ENCODE results near the gene PPP2R2C. TPM values are rescaled to one million over a fixed set of nuclear protein-coding genes. Genes with fewer than 3 reads are reported as not detected.

The PPP2R2C gene
- polyA plus RNA-seq, 1 experiment = 0.06 TPM

DNA sequence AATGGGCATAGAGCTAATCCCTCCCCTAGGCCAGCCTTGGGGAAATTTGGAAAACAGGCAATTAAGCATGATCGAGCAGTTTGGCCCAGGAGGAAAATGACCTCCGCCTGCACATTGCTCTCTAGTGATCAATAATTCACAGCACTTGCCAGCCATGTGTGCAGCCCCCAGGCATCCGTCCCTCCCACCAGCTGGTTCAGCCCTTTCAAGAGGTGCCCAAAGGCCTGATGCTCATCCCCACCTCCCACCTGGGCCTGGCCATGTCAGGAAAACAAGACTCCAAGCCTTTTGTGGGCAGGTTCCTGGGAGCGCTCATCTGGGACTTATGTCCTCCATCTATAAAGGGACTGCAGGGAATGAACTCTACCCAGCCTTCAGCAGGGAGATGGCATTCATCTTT lies 17.5 kb upstream of the PPP2R2C start:
- ChIA-PET POLR2A (no interaction called here), CTCF (no interaction called here)
- no peaks in the 10 kb centered on the region for H3K36me3 ChIP-seq (ENCODE audit: control insufficient read depth, insufficient read depth, low read length)
- TF ChIP-seq, protein P1, sequence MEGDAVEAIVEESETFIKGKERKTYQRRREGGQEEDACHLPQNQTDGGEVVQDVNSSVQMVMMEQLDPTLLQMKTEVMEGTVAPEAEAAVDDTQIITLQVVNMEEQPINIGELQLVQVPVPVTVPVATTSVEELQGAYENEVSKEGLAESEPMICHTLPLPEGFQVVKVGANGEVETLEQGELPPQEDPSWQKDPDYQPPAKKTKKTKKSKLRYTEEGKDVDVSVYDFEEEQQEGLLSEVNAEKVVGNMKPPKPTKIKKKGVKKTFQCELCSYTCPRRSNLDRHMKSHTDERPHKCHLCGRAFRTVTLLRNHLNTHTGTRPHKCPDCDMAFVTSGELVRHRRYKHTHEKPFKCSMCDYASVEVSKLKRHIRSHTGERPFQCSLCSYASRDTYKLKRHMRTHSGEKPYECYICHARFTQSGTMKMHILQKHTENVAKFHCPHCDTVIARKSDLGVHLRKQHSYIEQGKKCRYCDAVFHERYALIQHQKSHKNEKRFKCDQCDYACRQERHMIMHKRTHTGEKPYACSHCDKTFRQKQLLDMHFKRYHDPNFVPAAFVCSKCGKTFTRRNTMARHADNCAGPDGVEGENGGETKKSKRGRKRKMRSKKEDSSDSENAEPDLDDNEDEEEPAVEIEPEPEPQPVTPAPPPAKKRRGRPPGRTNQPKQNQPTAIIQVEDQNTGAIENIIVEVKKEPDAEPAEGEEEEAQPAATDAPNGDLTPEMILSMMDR (IDR thresholded peaks at IDR 0.05; ENCODE audit: insufficient read depth, low read depth, low read length) = no peak
- no peaks in the 10 kb centered on the region for H3K27me3 ChIP-seq (ENCODE audit: control insufficient read depth, insufficient read depth, low read length)
- no peak for DNase-seq (ENCODE audit: low read depth)
- no peak overlapping the region for H3K4me3 ChIP-seq (ENCODE audit: low read depth, low read length)

DNA sequence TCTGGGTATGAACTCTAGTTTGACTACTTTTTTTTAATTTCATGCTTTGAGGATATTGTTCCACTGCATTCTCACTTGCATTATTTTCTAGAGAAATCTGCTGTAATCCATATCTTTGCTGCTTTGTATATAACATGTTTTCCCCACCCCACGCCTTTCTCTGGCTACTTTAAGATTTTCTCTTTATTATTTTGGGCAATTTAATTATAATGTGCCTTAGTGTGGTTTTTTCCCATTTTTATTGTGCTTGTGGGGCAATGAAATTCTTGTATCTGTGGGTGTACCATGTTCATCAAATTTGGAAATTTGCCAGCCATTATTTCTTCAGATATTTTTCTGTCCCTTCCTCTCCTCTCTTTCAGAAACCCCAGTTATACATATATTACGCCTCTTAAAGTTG lies 15.1 kb upstream of the PPP2R2C start:
- no peak overlapping the region for H3K4me3 ChIP-seq (ENCODE audit: low read depth, low read length)
- DNase-seq (ENCODE audit: low read depth) = no peak
- POLR2A ChIA-PET = no interaction called here
- H3K36me3 ChIP-seq (ENCODE audit: control insufficient read depth, insufficient read depth, low read length) = no peaks in the 10 kb centered on the region
- CTCF ChIA-PET = no interaction called here
- TF ChIP-seq, protein P1 (IDR thresholded peaks at IDR 0.05; ENCODE audit: insufficient read depth, low read depth, low read length) = no peak
- 0 out of 2 replicates have a peak, but pooled peaks cover 3% of the 10 kb centered on the region for H3K27me3 ChIP-seq (ENCODE audit: control insufficient read depth, insufficient read depth, low read length)

DNA sequence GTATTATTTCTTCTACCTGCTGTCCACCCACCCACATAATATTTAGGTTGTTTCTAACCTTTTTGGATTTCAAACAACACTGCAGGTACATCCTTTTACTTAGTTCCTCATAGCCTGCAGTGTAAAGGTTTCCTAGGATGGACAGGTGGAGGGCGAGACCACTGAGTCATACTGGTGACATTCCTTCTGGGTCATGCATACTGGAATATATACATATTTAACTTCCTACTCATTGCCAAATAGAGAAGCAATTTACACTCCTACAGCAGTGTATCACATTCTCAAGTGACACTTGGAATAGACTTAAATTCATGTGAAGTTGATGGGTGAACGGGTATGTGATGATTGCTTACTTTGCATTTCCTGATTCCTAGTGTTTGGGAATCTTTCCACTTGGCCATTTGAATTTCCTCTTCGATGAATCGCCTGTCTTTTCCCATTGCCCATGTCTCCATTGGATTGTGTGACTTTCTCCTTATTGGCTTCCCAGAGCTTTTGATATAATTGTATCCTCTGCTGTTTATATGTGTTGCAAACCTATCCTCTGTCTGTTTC lies 8.2 kb upstream of the PPP2R2C start:
- ChIA-PET CTCF (interaction anchor here (0.7 to 0.8 kb wide), 2 partner anchors 35 to 229 kb away, joined by 3 to 5 read pairs; no protein-coding TSS in a partner anchor), POLR2A (no interaction called here)
- Histone ChIP-seq H3K27me3 (ENCODE audit: control insufficient read depth, insufficient read depth, low read length) (peaks cover 3% of the 10 kb centered on the region; the same call in 1 of the 2 replicates), H3K4me3 (ENCODE audit: low read depth, low read length) (no peak overlapping the region), H3K36me3 (ENCODE audit: control insufficient read depth, insufficient read depth, low read length) (no peaks in the 10 kb centered on the region)
- DNase-seq (ENCODE audit: low read depth) = no peak
- TF ChIP-seq, protein P1 (IDR thresholded peaks at IDR 0.05; ENCODE audit: insufficient read depth, low read depth, low read length) = no peak

DNA sequence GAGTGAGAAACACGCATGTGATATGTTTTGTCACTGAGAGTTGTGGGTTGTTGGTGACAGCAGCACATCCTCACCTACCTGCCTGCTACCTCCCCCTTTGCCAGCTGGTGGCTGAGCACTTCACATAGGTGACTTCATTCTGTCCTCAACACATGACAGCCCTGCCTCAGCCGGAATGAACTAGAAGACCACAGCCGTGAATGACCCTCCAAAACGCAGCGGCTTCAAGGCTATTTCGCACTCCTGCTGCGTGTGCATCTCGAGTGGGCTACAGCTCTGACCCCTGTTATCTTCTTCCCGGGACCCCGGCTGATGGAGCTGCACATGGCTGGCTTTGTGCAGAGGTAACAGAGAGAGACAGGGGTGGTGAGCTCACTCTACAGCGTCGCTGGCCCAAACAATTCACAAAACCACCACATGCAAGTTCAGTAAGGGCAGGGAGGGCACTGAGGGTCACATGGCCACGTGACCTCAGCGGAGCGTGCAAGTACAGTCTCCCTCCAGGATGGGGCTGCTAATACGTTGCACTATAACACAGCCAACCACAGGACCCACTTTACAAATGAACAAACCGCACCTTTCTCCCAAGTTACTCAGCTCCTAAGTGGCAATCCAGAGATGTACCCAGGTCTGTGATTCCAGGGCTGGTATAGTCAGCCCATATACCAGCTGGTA lies 6.3 kb upstream of the PPP2R2C start:
- Histone ChIP-seq H3K36me3 (ENCODE audit: control insufficient read depth, insufficient read depth, low read length) (no peaks in the 10 kb centered on the region), H3K27me3 (ENCODE audit: control insufficient read depth, insufficient read depth, low read length) (peaks cover 4% of the 10 kb centered on the region), H3K4me3 (ENCODE audit: low read depth, low read length) (no peak overlapping the region)
- POLR2A ChIA-PET = no interaction called here
- DNase-seq (ENCODE audit: low read depth) = no peak
- CTCF ChIA-PET = no interaction called here
- TF ChIP-seq, protein P1 (IDR thresholded peaks at IDR 0.05; ENCODE audit: insufficient read depth, low read depth, low read length) = no peak

DNA sequence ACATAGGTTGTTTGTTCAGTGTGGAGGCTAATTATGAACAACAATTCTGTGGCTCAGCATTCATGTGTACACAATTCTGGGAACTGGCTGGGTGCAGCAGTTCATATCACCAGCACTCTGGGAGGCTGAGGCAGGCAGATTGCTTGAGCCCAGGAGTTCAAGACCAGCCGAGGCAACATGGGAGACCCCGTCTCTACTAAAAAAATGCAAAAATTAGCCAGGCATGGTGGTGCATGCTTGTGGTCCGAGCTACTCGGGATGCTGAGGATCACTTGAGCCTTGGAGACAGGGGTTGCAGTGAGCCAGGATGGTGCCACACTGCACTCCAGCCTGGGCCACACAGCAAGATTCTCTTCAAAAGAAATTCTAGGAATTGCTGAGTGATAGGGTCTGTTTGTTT lies 4.5 kb upstream of the PPP2R2C start:
- TF ChIP-seq, protein P1 (IDR thresholded peaks at IDR 0.05; ENCODE audit: insufficient read depth, low read depth, low read length) = no peak
- H3K4me3 ChIP-seq (ENCODE audit: low read depth, low read length) = no peak overlapping the region
- H3K27me3 ChIP-seq (ENCODE audit: control insufficient read depth, insufficient read depth, low read length) = peaks cover 13% of the 10 kb centered on the region
- ChIA-PET POLR2A (no interaction called here), CTCF (no interaction called here)
- DNase-seq (ENCODE audit: low read depth) = no peak
- no peaks in the 10 kb centered on the region for H3K36me3 ChIP-seq (ENCODE audit: control insufficient read depth, insufficient read depth, low read length)
